Measurements from ENCODE around the gene F2RL1.
"Not testable (repeated sequence)": the region's sequence is repeated elsewhere in the genome, so short reads cannot be mapped to it uniquely, and the experiment has no call there.

- not testable (repeated sequence) for TF ChIP-seq CTCF (IDR thresholded peaks at IDR 0.05; ENCODE audit: low read length); EZH2 (optimal IDR thresholded peaks at IDR 0.05; ENCODE audit: low read depth, low read length); EZH2phosphoT487 (IDR thresholded peaks at IDR 0.05; ENCODE audit: low read length)
Observed at GRCh38 chr5:76855501-76855900, 36.7 kb downstream of the F2RL1 start.
